ENCODE results near the gene RCOR1. TPM values are rescaled to one million over a fixed set of nuclear protein-coding genes. Genes with fewer than 3 reads are reported as not detected.

RCOR1 gene
- total RNA-seq, 4 donors from 2014 or later: 11.6 to 15.6 (median 14.0) TPM

- TF ChIP-seq POLR2A (IDR thresholded peaks at IDR 0.05): no peak
- TF ChIP-seq EP300 (IDR thresholded peaks at IDR 0.05): no peak
- TF ChIP-seq CTCF (IDR thresholded peaks at IDR 0.05): no peak
- TF ChIP-seq POLR2AphosphoS5 (IDR thresholded peaks at IDR 0.05): no peak
- no peak overlapping the region for H3K4me3 ChIP-seq
- no peak overlapping the region for H3K27ac ChIP-seq
- no peaks in the 10 kb centered on the region for H3K9me3 ChIP-seq
- WGBS, 2 donors (ENCODE audit: low coverage in 1 of 2): 95 to 96% methylated on average over 5 to 7 of the region's 8 CpGs
- ATAC-seq: no peak
- no peaks in the 10 kb centered on the region for H3K27me3 ChIP-seq
- H3K36me3 ChIP-seq: peaks cover 0 to 79% of the 10 kb centered on the region in 2 donors
- no peaks in the 10 kb centered on the region for H3K4me1 ChIP-seq
Observed at GRCh38 chr14:102729825-102730224, 137.4 kb downstream of the RCOR1 start.

- TF ChIP-seq POLR2A (IDR thresholded peaks at IDR 0.05) (no peak), EP300 (IDR thresholded peaks at IDR 0.05) (no peak), POLR2AphosphoS5 (IDR thresholded peaks at IDR 0.05) (no peak), CTCF (IDR thresholded peaks at IDR 0.05) (no peak)
- Histone ChIP-seq H3K4me1 (no peaks in the 10 kb centered on the region), H3K36me3 (peaks cover 0 to 66% of the 10 kb centered on the region in 2 donors), H3K27ac (no peak overlapping the region), H3K9me3 (no peaks in the 10 kb centered on the region), H3K4me3 (no peak overlapping the region), H3K27me3 (no peaks in the 10 kb centered on the region)
- ATAC-seq: no peak
- WGBS, 2 donors (ENCODE audit: low coverage in 1 of 2): 79 to 89% methylated on average over 8 to 9 of the region's 15 CpGs
Observed at GRCh38 chr14:102731101-102731870, 138.8 kb downstream of the RCOR1 start.

- Histone ChIP-seq H3K36me3 (peaks cover 0 to 66% of the 10 kb centered on the region in 2 donors), H3K9me3 (no peaks in the 10 kb centered on the region), H3K27me3 (no peaks in the 10 kb centered on the region), H3K4me3 (no peak overlapping the region), H3K4me1 (no peaks in the 10 kb centered on the region), H3K27ac (no peak overlapping the region)
- TF ChIP-seq POLR2AphosphoS5 (IDR thresholded peaks at IDR 0.05): no peak
- TF ChIP-seq EP300 (IDR thresholded peaks at IDR 0.05): no peak
- WGBS, 2 donors (ENCODE audit: low coverage in 1 of 2): 93 to 96% methylated on average over 4 to 5 of the region's 13 CpGs
- ATAC-seq: no peak
Observed at GRCh38 chr14:102731871-102732800, 139.7 kb downstream of the RCOR1 start.

- ATAC-seq: no peak
Observed at GRCh38 chr14:102732924-102733323, 140.5 kb downstream of the RCOR1 start.

More at GRCh38 chr14:102732924-102733323, 140.5 kb downstream of the RCOR1 start:
- 89 to 98% methylated on average over 6 to 7 of the region's 10 CpGs for WGBS, 2 donors (ENCODE audit: low coverage in 1 of 2)
- Histone ChIP-seq H3K27me3 (no peaks in the 10 kb centered on the region), H3K4me3 (no peak overlapping the region), H3K27ac (no peak overlapping the region), H3K36me3 (peaks cover 0 to 64% of the 10 kb centered on the region in 2 donors), H3K9me3 (no peaks in the 10 kb centered on the region), H3K4me1 (no peaks in the 10 kb centered on the region)
- TF ChIP-seq POLR2A (IDR thresholded peaks at IDR 0.05) (no peak), POLR2AphosphoS5 (IDR thresholded peaks at IDR 0.05) (no peak), CTCF (IDR thresholded peaks at IDR 0.05) (no peak), EP300 (IDR thresholded peaks at IDR 0.05) (no peak)
